MM.1S (cell line): ENCODE results near the gene CHST9.

ENCODE experiments used
- CTCF ChIP-seq: fragments of 300-600 bp; sonication (generic); IDR thresholded peaks from 2 replicates; pipeline ENCODE4 v1.5.1; 2016; ENCODE audit warnings: antibody characterized with exemption, low read length, mixed read lengths
- EZH2 ChIP-seq: fragments of 300-600 bp; sonication (generic); optimal IDR thresholded peaks from 2 replicates; pipeline ENCODE3; 2017; ENCODE audit warnings: low read depth, mild to moderate bottlenecking, antibody characterized with exemption, low read length, mixed read lengths
- EZH2phosphoT487 ChIP-seq: fragments of 300-600 bp; sonication (generic); IDR thresholded peaks from 2 replicates; pipeline ENCODE4 v1.6.1; 2018; ENCODE audit warnings: antibody characterized with exemption, low read length

GRCh38 chr18:27226556-27227075, 41.5 kb upstream of the CHST9 start:
- TF ChIP-seq CTCF = no peak
- no peak for TF ChIP-seq EZH2
- TF ChIP-seq EZH2phosphoT487 = no peak
